ENCODE results near the gene KRT2.

The KRT2 gene

DNA sequence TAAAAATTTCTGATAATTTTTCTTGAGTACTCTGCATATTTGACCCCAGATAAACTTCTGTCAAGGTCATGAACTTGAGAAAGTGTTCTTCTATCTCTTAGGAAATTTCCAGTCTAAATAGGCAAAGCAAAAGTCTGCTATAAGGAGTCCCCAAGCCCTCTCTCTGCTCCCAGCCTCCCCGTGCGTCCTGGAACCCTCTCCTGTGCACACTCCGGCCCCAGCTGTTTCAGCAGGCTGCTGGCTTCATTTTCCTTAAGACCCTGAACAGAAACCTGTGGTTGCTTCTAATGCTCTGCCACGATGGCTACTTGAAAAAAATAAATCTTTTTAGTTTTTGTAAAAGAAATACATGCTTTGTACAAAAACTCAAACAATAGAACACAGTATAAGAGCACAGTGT, 14.7 kb downstream of the KRT2 start:
- DNase-seq (ENCODE audit: low read depth), result no peak

DNA sequence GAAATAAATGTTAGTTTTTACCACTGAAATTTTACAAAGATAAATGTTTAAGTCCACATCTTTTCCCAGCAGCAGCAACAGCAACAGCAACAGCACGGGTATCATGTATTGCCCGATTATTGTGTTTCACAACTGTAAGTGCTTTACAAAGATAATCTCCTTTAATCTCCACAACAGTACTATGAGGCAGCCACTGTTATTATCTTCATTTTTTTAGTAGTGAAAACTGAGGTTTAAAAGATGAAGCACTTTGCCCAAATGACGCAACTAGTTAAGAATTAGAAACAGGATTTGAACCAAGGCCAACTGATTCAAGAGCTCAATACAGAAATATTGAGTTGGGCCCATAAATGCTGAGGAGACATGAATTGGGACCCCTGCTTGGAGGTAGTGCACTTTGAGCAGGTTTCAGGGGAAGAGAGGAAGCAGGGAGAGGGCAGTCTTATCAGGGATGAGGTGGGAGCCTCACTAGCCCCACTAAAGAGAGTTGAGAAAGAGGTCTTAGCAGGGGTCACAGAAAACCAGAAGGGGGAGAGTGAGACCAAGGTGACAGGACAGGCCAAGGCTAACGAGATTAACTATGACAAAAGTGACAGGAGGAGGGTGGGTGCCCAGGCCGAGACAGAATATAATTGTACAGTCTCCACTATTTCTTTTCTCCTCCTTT, 15.3 kb downstream of the KRT2 start:
- no peak for DNase-seq (ENCODE audit: low read depth)

DNA sequence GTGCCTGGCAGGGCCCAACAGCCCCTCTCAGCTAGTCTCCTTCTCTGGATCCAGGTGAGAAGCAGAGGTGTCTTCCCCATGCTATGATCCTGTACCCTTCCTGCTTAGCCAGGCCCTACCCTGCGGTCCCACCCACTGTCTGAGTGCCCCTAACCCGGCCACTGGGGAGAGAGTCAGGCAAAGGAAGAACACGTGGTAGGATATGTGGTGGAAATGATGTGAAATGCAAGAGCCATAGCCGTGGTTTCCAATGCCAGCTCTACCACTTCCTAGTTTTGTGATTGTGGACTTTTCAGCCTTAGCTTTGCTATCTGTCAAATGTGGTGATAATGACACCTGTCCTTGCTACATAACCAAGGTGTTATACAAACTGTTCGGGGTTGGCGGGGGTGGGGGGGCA, 15.8 kb downstream of the KRT2 start:
- no peak for DNase-seq (ENCODE audit: low read depth)

DNA sequence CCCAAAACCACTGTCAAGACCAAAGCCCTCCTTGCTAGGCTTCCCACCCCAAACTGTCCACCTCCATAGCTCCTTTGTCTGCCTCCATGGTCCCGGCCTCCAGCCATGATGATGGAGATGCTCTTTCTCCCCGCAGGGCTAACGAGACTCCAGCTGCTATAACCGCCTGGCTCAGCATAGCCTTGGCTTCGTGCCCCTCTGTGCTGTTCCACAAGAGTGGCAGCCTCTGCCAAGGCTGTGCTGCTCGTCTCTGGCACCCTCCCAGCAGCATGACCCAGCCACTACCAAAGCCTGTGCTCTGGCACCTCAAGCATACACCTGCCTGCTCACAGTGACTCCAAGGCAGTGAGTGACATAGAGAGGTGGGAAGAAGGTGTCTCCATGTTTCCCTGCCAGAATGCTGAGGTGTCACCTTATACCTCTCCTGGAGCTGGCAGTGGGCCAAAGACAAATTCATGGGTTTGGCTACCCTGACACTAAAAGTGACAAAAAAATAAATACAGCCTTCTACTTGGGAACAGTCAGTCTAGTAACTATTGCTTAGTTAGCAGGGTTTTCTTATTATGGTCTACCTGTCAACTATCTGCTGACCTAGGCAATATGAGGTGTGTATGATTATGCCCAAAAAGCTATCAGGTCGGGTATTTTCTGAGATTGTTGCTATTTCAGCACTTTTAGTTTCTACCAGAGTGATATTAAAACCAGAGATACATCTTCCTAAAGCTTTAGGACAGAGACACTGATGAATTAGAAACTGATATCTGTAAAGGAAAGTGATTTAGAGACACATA, 17.6 kb downstream of the KRT2 start:
- no peak for DNase-seq (ENCODE audit: low read depth)

DNA sequence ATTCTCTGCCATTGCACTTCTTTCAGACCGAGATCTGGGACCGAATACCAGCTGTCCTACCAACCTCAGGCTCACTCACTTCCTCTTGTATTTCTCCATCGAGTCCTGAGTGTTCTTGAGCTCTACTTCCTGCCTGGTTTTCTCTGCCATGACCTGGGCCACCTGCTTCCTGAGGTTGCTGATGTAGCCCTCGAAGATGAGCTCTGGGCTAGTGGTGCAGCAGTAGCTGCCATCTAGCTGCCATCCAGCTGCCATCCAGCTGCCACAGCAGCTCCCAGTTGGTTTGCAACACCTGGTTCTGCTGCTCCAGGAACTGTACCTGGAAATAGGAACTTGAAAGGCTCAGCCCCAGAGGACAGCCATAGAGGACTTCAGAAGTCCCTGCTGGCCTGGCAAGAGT, 18.6 kb downstream of the KRT2 start:
- no peak for DNase-seq (ENCODE audit: low read depth)

DNA sequence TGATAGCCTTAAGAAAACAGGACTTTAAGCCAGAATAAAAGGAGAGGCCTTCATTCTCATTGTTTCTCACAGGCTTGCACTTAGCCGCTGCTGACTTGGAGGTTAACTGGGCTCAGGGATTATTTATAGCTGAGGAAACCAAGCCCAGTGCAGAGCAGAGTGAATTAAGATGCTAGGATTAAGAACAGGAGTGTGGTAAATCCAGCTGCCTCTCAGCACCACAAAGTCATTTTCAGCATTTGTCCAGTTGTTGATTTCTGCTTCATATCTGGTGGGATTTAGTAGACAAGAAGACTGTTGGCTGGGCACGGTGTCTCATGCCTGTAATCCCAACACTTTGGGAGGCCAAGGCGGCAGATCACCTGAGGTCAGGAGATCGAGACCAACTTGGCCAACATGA, 19.4 kb downstream of the KRT2 start:
- no peak for DNase-seq (ENCODE audit: low read depth)

DNA sequence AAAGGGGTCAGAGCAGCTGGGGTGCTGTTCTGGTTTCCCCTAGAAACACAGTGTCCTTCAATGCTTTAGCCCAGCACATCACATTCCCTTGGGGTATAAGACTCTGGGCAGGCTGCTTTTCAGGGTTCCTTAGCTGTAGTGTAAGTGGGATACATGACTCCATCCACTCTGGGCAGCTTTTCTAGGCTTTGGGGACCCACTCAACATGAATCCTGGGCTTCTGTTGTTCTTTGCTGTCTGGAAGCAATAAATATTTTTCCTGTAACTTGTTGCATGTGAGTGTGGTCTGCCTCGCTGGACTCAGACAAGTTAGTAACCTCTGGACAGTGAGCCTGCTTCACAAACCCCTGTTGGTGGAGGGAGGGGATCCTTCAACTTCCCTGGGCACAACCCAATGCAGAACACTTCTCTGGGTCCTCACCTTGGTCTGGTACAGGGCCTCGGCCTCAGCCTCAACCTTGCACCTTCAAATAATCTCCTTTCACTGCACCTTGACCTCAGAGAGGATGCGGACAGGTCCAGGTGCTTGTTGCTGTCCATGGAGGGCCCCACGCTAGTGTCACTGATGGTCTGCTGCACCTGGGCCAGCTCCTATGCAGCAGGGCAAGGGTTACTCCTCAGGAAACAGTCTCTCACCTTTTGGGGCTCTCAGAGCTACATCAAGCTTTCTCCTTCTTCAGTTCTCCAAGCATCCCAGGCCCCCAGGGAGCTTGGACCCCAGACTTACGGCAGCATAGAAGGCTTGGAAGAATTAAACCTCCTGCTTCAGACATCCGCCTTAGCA, 20.1 kb downstream of the KRT2 start:
- DNase-seq (ENCODE audit: low read depth), result no peak

DNA sequence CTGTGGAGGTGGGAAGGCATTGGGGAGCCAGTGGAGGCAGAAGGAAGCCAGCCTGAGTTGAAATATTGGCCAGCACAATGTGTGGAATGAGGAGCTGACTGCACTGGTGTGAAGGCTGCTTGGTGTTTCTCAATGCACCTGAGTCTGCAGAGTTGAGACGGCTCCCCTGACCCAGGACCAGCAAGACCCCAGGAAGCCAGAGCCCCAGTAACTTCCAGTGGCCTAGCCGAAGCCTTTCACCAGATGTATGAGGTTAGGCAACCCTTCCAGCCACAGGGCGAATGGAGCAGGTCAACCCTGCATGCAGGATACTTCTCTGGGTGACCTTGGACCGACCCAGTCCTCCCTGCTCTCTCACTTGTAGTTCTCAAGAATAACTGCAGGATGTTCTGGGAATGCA, 20.7 kb downstream of the KRT2 start:
- DNase-seq (ENCODE audit: low read depth), result no peak

DNA sequence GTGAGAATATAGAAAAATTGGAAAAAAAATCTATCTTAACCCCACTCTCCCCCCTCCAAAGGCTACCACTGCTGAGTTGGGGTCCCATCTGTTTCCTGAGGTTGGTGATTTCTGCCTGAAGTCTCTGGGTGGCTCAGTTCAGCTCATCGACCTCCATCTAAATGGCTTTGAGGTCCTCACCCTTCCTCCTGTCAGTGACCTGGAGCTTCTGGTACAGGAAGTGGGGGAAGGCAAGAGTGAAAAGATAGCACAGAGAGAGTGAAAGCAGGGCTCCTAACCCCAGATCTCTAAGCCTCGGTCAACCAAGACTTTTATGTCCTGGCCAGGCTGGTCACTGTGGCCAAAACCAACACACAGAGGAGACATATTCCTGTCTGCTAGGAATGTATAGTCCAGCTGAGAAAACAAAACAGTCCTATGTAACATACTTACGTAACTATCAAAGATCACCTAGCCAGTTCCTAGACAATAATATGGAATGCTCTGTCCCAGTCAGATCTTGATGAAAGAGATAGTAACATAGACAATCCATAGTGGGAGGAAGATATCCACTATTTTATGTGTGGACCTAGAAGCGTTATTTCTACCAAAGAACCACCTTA, 21.3 kb downstream of the KRT2 start:
- no peak for DNase-seq (ENCODE audit: low read depth)

DNA sequence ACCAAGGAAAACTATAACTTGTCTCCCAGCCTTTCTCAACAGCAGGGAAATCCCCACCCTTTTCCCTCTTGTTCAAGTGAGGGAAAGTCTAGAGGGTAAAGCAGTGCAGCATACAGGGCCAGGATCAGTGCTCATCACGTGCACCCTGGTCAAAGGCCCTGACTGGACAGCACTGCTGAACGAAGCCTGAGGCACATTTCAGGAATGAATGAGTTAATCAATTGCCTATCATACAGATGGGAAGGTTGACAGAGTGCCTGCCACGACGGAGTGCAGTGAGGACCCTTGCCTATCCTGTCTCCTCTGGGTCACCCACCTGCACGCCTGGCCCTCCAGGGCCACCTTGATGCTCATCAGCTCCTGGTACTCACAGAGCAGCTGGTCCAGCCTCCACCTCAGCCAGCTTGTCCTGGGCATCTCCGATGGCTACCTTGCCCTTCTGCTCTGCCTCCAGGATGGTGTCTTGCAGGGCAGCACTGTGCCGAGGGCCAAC, 22.0 kb downstream of the KRT2 start:
- no peak for DNase-seq (ENCODE audit: low read depth)

DNA sequence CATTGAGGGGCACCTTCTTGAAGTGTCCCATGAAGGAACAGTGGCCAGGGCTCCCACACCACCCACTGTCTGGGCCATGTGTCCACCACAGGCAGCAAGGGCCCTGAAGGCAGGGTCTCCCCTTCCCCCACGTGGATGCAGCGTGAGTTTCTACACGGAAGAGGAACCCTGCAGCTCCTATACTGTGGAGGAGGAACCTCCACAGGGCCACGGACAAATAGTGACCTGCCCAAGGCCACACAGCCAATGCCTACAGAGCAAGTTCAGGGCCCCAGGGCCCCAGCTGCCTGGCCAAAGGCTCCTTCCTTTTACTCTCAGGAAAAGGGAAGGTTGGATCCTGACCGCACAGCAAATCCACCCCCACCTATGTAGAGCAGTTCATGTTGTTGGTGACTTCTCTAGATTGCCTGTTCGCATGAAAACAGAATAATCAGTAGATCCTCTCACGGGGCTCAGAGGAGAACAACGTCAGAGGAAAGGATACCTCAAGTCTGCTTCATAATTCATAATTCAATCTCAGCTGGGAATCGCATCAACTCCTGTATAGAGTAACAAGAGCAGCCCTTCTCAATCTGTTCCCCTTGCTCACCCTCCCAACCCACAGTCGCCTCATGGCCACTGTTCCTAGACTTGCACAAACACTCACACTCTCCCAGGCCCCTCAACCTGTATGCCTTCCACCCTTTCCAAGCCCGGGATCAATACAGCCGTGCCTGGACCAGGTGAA, 22.6 kb downstream of the KRT2 start:
- DNase-seq (ENCODE audit: low read depth), result no peak

DNA sequence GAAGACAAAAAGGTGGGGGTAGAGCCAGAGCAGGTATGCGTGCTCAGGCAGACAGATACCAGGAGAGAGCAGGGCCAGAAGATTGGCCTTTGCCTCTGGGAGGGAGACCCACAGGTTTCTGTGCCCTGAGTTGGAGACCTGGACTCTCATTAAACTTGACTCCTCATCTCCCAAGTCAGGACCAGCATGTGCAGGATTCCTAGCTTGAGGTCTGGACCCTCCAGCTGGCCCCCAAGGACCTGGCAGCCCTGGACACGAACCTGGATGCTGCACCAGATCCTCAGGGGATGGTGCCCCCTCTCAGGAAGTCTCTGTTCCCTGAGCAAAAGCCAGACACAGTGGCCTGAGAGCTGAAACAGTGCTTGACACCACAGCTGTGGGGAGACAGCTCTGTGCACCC, 23.2 kb downstream of the KRT2 start:
- DNase-seq (ENCODE audit: low read depth), result no peak

DNA sequence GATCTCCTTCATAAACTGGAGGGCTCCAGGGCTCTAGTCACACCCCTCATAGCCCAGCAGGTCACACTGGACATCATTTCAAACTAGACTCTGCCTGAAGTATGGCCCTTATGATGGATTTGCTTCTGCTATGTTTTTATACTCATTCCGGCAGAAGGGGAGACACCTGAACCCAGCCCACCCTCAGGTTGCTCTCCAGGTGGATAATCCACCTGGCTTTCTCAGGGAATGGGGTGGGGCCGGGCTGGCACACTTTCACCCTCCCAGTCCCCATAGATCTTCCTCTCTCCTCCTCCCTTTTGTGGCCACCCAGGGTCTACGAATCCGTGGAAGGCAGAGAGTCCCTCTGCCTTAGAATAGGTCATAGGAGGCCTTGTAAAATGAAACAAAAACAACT, 23.9 kb downstream of the KRT2 start:
- no peak for DNase-seq (ENCODE audit: low read depth)

DNA sequence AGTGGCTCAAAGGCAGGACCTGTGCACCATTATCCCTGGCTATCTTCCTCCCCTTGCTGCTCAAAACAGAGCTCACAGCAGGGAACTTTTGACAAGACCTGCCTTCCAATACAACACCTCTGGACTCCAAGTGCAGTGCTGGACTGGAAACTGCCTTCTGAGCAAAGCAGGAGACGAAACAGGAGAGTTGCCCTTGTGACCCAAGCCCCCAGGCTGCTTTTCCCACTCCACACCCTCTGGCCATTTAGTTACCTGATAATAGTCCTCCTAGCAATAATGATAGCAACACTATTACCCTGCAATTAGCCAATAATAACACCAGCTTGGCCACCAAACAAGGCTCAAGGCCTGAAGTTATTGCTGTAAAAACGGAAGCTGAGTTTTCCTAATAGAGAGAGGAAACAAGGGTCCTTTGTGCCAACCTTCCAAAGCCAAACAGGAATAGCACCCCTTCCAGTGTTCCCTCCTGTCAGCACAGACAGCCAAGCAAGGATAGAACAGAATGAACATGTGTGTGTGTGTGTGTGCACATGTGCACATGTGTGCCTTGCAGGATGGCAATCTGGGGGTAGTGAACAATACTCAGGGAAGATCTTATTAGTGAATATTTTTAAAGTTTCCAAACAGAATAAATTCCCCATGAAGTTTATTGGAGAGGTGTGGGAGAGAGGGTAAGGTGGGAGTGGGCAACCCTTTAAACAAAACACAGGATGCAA, 24.5 kb downstream of the KRT2 start:
- no peak for DNase-seq (ENCODE audit: low read depth)

DNA sequence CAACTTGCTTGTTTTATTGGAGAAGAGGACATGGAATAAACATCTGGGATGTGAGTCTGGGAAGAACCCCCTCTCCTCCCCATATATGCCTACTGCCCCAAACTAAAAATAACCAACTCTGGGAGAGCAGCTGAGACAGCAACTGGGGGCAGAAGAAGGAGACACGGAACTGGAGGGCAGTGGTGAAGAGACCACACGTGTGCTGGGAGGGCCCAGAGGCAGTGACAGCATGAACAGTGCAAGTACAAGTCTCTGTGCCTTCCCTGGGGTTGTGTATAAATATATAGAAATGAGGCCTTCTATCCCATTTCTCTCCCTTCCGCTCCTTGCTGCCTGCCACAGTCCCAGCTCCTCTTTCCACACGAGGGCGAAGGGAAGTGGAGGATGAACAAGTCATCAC, 29.7 kb downstream of the KRT2 start:
- DNase-seq (ENCODE audit: low read depth), result no peak

DNA sequence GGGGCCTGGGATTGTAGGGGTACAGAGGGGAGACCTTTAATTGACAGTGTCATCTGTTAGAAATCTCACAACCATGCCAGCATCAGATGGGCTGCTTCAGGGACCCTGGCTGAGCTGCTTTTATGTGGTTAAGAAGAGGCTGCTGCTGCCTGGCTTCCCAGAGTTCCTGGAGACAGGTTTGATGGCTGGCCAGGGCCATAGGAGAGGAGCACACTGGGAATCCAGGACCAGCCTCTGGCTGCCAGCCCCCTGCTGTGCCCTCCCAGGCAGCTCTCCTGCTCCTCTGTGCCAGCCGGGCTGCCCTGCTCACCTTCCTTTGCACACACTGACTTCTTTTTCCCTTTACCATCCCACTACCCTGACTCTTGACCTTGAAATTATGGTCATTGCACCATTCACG, 33.1 kb downstream of the KRT2 start:
- DNase-seq (ENCODE audit: low read depth), result no peak

DNA sequence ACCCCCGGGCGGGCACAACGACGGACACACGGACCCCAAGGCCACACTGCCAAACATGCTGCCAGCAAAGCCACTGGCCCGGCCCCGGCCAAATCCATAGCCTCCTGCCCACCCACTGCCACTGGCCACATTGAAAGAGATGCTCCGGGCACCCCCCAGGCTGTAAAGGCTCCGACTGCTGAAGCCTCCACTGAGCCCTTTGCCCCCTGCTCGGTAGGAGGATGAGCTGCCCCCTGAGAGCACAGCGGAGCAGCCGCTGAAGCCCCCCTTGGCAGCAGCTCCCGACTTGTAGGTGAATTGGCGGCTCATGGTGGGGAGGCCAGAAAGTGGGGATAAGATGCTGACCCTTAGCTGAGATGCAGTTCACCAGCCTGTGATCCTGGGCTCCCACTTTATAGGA, 33.8 kb downstream of the KRT2 start, which contains the start of gene KRT73:
KRT73 (minus strand) TSS at position 344 of the 400 bp plus-strand sequence; CDS start at position 309, 35 bp downstream.
- no peak for DNase-seq (ENCODE audit: low read depth)

DNA sequence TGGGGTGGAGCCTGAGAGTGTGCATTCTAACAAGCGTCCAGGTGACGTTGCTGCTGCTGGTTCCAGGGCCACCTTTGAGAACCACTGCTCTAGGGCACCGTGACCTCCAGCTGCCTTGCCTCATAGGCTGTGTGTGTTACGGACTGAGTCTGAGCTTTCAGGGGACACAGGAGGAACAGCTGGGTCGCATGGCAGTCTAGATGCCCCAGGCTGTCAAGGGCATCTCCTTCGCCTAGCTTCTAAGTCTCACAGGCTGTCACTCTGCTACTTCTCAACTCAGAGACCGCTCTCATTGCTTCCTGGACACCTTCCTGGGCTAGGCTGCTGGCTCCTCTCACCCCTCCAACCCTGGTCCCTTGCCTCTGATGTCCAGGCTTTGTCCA, 34.6 kb downstream of the KRT2 start:
- DNase-seq (ENCODE audit: low read depth), result no peak

DNA sequence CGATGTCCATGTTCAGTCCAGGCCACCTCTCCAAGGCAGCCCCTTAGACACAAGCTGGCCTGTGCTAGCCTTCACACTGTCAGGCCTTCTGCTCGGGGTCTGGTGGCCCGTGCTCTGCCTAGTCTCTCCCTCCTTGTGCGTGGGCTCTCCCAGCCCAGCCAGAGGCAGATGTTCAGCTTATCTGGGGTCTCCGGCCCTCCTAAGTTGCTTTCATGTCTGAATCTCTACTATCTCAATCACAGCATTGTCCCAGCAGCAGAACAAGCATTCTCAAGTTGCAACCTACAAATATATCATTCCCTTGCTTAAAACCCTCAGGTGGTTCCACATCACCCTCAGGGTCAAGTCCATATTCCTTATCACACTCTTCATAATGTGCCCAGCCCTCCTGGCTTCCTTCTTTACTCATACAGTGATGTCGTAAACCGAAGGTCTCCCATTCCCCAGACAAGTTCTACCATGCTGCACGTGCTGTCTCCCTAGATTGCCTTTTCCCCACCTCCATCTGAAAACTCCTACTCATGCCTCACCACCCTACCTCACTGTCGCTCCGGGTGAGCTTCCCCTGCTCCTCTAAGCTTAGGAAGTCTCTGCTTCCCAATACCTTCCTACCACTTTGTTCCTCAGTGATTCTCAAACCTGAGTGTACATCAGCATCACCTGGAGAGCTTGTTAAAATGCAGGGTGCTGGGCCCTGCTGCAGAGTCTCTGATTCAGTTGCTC, 35.2 kb downstream of the KRT2 start:
- DNase-seq (ENCODE audit: low read depth), result no peak

DNA sequence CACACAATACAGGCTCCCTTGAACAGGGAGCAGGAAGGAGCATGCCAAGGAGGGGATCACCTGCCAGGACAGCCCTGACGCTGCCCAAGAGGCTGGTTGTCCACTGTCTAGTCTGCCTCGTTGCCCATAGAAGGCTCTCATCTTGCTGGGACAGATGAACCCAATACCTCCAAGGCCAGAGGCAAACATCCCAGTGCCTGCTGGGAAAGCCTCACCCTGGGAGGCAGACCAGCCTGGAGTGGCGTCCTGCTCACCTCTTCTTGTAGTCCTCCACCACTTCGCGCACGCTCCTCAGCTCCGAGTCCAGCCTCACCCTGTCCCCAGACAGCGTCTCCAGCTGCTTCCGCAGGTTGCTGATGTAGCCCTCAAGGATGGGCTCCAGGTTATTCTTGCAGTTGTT, 36.1 kb downstream of the KRT2 start:
- DNase-seq (ENCODE audit: low read depth), result no peak
